IPS-NIHi11 (cell line): ENCODE measurements around the gene IQCM.
"Not testable (repeated sequence)": the region's sequence is repeated elsewhere in the genome, so short reads cannot be mapped to it uniquely, and the experiment has no call there.

Experiments
- DNase-seq: peaks from one replicate; pipeline ENCODE4 v3.0.0; 2012; ENCODE audit warnings: mixed read lengths, low spot score

Gene IQCM

GRCh38 chr4:149584722-149585121, 230.9 kb downstream of the IQCM start:
- peak; percentile 23 for DNase-seq

GRCh38 chr4:149574971-149575370, 240.7 kb downstream of the IQCM start:
- DNase-seq: no peak

DNA sequence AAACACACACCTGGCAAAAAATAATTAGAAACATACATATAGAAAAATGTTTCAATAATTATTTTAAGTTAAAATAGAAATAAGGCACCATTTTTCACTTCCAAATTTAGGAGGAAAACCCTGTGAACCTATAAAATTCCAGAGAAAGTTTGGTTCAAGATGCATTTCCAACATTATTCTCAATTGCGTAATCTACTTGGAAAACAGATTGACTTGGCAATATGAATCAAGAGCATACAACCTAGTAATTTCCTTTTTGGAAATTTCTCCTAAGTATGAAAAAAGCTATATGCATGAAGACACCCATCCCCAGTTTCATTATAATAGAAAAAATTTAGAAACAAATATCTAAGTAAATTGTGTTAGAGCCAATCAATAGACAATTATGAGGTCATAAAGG, 242.9 kb downstream of the IQCM start:
- no peak for DNase-seq

DNA sequence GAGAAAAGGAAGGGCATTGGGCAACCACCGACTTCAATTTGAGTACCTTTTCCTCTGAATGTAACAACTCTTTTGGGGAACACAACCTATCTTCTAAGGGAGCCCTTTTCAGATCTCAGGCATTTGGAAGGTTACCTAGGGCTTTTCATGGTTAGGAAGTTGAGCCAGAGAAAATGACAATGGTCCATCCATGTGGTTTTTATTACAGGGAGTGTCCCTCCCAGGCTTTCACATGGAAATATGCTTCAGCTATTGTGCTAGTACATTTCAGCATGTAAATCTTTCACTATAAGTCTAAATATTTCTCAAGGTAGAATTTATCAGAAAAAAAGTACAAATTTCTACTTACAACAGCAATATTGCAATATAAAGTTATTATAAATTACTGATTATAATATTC, 259.8 kb downstream of the IQCM start:
- no peak for DNase-seq

DNA sequence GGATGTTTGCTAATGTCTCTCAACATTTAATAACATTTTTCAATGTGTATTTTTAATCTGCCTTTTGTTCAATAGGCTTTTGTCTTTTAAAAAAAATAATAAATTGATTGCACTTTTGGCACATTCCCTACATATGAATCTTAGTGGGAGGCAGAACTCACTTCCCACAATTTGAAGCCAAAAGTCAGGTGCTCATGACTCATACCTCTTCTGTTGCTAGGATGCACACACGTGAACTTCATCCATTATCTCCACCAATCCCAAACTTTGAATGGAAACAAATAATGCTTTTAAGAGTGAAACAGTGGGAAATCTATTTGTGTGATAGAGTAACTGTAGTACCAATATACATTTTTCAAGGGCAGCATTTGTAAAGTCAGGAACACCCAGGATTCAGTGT, 260.5 kb downstream of the IQCM start:
- DNase-seq: no peak

DNA sequence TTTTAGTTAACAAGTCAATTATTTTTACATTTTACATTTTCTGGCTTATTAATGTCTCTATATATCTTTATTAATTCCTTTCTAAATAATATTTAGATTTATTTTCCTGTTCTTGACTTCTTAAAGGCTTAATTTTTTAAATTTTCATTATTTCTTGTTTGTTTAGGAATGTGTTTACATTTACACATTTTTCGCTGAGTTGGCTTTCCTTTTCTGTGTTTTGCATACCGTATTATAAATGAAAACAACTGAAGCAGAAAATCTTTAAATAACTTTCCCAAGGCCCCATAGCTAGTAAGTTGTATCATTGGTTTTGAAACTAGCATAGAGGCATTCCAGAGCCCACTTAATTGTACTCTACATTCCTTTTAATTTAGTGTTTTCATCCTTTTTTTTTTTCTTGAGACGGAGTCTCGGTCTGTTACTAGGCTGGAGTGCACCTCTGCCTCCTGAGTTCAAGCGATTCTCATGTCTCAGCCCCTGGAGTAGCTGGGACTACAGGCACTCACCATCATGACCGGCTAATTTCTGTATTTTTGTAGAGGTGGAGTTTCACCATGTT, 261.6 kb downstream of the IQCM start:
- no peak for DNase-seq

- DNase-seq: no peak
These were observed 263.0 kb downstream of the IQCM start for GRCh38 chr4:149552601-149553000.

DNA sequence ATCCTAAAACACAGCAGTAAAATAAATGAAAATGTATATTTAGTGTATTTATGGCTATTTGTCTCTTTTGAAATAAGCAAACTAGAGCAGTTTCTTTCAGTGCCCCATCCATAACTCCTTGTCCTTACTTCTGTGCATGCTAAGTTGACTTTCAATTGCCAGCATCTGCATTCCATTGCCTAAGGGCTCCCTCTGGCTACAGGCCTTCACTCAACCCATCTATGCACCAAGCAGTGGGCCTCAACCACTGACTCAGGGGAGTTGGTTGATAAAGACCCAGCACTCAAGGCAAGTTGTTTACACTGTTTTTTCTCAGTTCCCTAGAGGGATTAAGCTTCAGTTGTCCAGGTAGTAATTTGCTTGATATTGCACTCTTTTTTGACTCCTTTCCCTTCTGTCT, 265.7 kb downstream of the IQCM start:
- DNase-seq: peak; percentile 46

- DNase-seq: no peak
These were observed 280.9 kb downstream of the IQCM start for GRCh38 chr4:149534779-149535178.

GRCh38 chr4:149531861-149532260, 283.8 kb downstream of the IQCM start:
- DNase-seq: no peak

GRCh38 chr4:149523039-149523438, 292.6 kb downstream of the IQCM start:
- DNase-seq: no peak

GRCh38 chr4:149521611-149522425, 293.8 kb downstream of the IQCM start:
- DNase-seq: no peak

- no peak for DNase-seq
These were observed 297.2 kb downstream of the IQCM start for GRCh38 chr4:149518471-149518870.

GRCh38 chr4:149513081-149513480, 302.6 kb downstream of the IQCM start:
- no peak for DNase-seq

DNA sequence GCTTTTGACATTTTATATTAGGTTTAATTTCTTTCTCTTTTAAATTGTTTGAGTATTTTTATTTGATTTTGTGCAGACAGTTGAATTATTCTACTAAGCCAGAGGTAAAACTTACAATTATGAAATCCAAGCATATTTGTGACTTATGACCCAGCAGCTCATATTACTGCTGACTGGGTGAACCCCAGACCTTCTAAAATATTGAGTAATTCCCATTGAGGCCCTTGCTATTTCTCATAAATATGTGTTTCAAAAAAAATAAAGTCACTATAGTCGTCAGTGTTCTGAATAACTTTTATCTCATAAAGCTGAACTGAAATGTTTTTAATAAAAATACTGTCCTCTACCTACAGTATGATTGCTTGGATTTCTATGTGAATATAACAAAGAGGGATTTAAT, 303.1 kb downstream of the IQCM start:
- no peak for DNase-seq

GRCh38 chr4:149511558-149512298, 303.9 kb downstream of the IQCM start:
- DNase-seq: no peak

GRCh38 chr4:149507309-149507708, 308.3 kb downstream of the IQCM start:
- DNase-seq: not testable (repeated sequence)

- no peak for DNase-seq
These were observed 314.8 kb downstream of the IQCM start for GRCh38 chr4:149500806-149501205.

DNA sequence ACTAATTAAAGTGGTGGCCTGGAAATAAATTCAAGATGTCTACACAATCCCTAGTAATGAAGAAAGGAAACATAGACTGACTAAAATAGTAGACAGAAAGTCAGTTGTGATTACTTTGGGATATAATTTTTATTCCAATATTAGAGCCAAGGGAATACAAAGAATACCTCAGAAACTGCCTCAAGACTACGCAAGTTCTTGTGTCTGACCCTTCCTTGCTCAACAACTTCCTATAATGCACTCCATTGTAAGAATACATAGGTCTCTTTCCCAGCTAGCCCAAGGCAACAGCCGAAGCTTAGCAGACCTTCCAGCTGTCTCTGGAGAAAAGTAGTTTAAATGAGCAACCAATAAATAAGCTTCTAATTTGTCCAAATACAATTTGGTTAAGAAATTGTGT, 315.9 kb downstream of the IQCM start:
- no peak for DNase-seq

DNA sequence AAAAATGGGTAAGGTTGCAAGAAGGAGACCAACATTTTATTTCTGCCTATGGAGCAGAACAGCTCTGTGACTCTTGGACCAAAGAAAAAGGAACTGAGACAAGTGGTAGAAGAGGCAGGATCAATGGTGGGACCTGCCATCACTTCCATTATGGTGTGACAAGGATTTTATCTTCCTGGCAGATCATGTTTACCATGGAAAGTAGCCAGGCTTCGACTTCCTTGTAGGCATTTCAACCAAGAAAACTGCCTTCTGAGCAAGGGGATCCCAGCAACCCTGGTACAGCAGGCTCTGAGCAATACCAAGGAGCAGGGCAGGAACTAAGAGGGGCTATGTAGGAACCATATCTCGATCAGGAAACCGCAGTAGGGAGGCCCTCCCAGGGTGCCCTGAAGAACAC, 317.4 kb downstream of the IQCM start:
- no peak for DNase-seq

GRCh38 chr4:149493492-149493891, 322.2 kb downstream of the IQCM start:
- DNase-seq: peak; percentile 11

DNA sequence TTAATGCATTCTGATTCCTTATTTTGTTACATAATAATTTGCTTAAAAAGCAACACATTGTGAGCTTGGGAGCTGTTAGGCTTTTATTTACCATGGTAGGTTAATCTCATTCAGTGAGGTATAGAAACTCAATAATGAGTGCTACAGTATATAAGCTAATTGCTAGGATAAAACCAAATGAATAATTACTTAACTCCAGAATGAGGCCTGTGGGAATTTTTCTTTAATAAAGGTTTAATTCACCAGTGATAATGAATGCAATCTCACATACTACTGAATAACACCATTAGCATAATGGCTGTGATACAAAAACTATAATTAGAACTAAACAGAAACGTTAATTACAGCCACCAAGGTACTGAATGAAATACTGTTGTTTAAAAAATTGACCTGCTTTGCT, 326.3 kb downstream of the IQCM start:
- DNase-seq: no peak

- no peak for DNase-seq
These were observed 328.8 kb downstream of the IQCM start for GRCh38 chr4:149486861-149487260.
